Measurements from ENCODE around the gene ODAD4.

DNA sequence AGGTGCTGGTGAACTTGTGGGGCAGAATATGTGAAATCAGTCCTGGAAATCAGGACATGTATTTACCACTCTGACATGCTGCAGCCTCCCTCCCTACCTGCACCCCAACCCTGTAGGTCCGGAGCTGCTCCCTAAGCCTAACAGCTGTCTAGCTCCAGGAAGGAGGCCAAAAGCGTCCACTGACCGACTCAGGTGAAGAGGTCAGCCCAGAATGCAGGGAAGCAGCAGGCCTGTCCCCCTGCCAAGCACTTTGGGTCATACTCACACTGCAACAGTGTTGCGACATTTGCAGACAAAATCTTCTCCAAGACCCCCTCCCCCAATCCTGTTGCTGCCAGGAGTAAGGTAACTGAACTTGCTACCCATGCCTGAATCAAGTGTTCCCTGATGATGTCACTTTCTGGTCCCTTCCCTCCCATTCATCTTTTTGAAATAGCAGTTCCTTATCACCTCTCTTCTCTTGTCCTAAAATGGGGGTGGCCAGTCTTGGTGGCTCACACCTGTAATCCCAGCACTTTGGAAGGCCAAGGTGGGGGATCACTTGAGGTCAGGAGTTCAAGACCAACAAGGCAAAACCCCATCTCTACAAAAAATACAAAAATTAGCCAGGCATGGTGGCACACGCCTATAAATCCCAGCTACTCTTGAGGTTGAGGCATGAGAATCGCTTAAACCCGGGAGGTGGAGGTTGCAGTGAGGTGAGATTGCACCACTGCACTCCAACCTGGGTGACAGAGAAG lies 10.4 kb upstream of the ODAD4 start:
- no peak for TF ChIP-seq TAF1 (IDR thresholded peaks at IDR 0.05; ENCODE audit: low read depth)
- TF ChIP-seq, protein P1, sequence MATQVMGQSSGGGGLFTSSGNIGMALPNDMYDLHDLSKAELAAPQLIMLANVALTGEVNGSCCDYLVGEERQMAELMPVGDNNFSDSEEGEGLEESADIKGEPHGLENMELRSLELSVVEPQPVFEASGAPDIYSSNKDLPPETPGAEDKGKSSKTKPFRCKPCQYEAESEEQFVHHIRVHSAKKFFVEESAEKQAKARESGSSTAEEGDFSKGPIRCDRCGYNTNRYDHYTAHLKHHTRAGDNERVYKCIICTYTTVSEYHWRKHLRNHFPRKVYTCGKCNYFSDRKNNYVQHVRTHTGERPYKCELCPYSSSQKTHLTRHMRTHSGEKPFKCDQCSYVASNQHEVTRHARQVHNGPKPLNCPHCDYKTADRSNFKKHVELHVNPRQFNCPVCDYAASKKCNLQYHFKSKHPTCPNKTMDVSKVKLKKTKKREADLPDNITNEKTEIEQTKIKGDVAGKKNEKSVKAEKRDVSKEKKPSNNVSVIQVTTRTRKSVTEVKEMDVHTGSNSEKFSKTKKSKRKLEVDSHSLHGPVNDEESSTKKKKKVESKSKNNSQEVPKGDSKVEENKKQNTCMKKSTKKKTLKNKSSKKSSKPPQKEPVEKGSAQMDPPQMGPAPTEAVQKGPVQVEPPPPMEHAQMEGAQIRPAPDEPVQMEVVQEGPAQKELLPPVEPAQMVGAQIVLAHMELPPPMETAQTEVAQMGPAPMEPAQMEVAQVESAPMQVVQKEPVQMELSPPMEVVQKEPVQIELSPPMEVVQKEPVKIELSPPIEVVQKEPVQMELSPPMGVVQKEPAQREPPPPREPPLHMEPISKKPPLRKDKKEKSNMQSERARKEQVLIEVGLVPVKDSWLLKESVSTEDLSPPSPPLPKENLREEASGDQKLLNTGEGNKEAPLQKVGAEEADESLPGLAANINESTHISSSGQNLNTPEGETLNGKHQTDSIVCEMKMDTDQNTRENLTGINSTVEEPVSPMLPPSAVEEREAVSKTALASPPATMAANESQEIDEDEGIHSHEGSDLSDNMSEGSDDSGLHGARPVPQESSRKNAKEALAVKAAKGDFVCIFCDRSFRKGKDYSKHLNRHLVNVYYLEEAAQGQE (IDR thresholded peaks at IDR 0.05; ENCODE audit: low read depth), result no peak
